ENCODE data around the gene ANGEL2. TPM values are rescaled to one million over a fixed set of nuclear protein-coding genes. Genes with fewer than 3 reads are reported as not detected.

The ANGEL2 gene
- total and polyA plus RNA-seq, 2 of the 4 experiments (the other 2 are of a cell fraction): 13.4 to 44.1 TPM

GRCh38 chr1:212955961-212956620 lies 59.6 kb downstream of the ANGEL2 start:
- ATAC-seq (ENCODE audit: low read depth) (no peak), DNase-seq (no peak)
- no peak overlapping the region for H3K9ac ChIP-seq (ENCODE audit: low read depth, low read length)
- H3K4me1 ChIP-seq (ENCODE audit: control insufficient read depth, insufficient read depth, low read length): peaks cover 9% of the 10 kb centered on the region
- no peak overlapping the region for H4K5ac ChIP-seq (ENCODE audit: low read depth, low read length)
- CTCF ChIA-PET: no interaction called here
- H4K20me1 ChIP-seq (ENCODE audit: insufficient read depth, low read length): no peaks in the 10 kb centered on the region
- H2BK20ac ChIP-seq (ENCODE audit: low read depth, low read length): no peak overlapping the region
- H2BK120ac ChIP-seq (ENCODE audit: low read depth, low read length): no peak overlapping the region
- no peak overlapping the region for H3K18ac ChIP-seq (ENCODE audit: low read depth, low read length)
- H3K23ac ChIP-seq (ENCODE audit: low read depth, low read length): no peak overlapping the region
- H3K79me1 ChIP-seq (ENCODE audit: low read depth in 1 of 2, low read length in 2 of 2): no peaks in the 10 kb centered on the region; a peak in 1 of 4 replicates
- 100% methylated on average over 6 of the region's 8 CpGs; no CpG with 5 or more reads in 1 of the 2 experiments for WGBS, 2 experiments (ENCODE audit: extremely low coverage in 2 of 2, insufficient read length in 1 of 2)
- in situ Hi-C loops (cut with MboI; ENCODE audit: low sequenced_read_pairs): no loop called here
- no peak overlapping the region for H2BK15ac ChIP-seq (ENCODE audit: low read depth, low read length)
- H2AK9ac ChIP-seq (replicated peaks; ENCODE audit: low read depth, low read length, poor library complexity): no peak overlapping the region
- no peak overlapping the region for H3K4me2 ChIP-seq (ENCODE audit: low read depth, low read length)
- TF ChIP-seq CHD1 (IDR thresholded peaks at IDR 0.05; ENCODE audit: low read depth, low read length) (no peak), ELK1 (IDR thresholded peaks at IDR 0.05; ENCODE audit: borderline replicate concordance, low read depth, low read length) (no peak), CEBPB (IDR thresholded peaks at IDR 0.05; ENCODE audit: low read depth, low read length) (no peak), CTCF (conservative IDR thresholded peaks at IDR 0.05; ENCODE audit: low read depth, low read length) (no peak), USF2 (IDR thresholded peaks at IDR 0.05; ENCODE audit: low read depth, low read length) (no peak), POLR2A (IDR thresholded peaks at IDR 0.05; ENCODE audit: low read depth, low read length) (no peak), BHLHE40 (IDR thresholded peaks at IDR 0.05; ENCODE audit: low read depth, low read length) (no peak), SMC3 (IDR thresholded peaks at IDR 0.05; ENCODE audit: low read depth, low read length) (no peak), RCOR1 (IDR thresholded peaks at IDR 0.05; ENCODE audit: insufficient replicate concordance, low read length) (no peak), MXI1 (IDR thresholded peaks at IDR 0.05; ENCODE audit: borderline replicate concordance, low read depth, low read length) (no peak), MAFK (IDR thresholded peaks at IDR 0.05; ENCODE audit: low read depth, low read length) (no peak), FOS (IDR thresholded peaks at IDR 0.05; ENCODE audit: low read depth, low read length) (no peak), MAZ (IDR thresholded peaks at IDR 0.05; ENCODE audit: borderline replicate concordance, low read depth, low read length) (no peak), NFE2L2 (IDR thresholded peaks at IDR 0.05; ENCODE audit: low read depth, low read length) (no peak), RAD21 (IDR thresholded peaks at IDR 0.05; ENCODE audit: low read length) (no peak), RFX5 (IDR thresholded peaks at IDR 0.05; ENCODE audit: low read depth, low read length) (no peak)
- H2BK5ac ChIP-seq (ENCODE audit: low read depth, low read length, poor library complexity, severe bottlenecking): no peak overlapping the region
- POLR2A ChIA-PET (ENCODE audit: unreplicated experiment): no interaction called here
- H3K56ac ChIP-seq (ENCODE audit: extremely low read depth, insufficient read depth, low read length): no peak overlapping the region
- H3K27ac ChIP-seq (ENCODE audit: insufficient read depth, low read length): no peak overlapping the region
- H3K4me3 ChIP-seq (ENCODE audit: insufficient read depth, low read depth, low read length): no peak overlapping the region
- BruUV-seq (replicated peaks): no TSS peak
- H3K9me1 ChIP-seq (ENCODE audit: insufficient read depth, low read length): peaks cover 6% of the 10 kb centered on the region
- dilution Hi-C loops (cut with HindIII; ENCODE audit: low sequenced_read_pairs, unreplicated experiment): no loop called here
- H2AK5ac ChIP-seq (ENCODE audit: low read depth, low read length): no peak overlapping the region
- intact Hi-C loops (cut with micrococcal nuclease): no loop called here
- H3K27me3 ChIP-seq (ENCODE audit: control insufficient read depth, insufficient read depth, low read length): no peaks in the 10 kb centered on the region; the same call in 1 of the 2 replicates
- H2AFZ ChIP-seq (replicated peaks; ENCODE audit: low read length, poor library complexity): no peak overlapping the region
- H4K91ac ChIP-seq (ENCODE audit: insufficient read depth, low read depth, low read length): no peak overlapping the region
- no peak overlapping the region for H4K8ac ChIP-seq (ENCODE audit: low read depth in 2 of 2, low read length in 2 of 2)
- H3K14ac ChIP-seq (replicated peaks; ENCODE audit: low read depth, low read length): no peak overlapping the region
- no peak overlapping the region for H3K4ac ChIP-seq (ENCODE audit: low read depth, low read length)
- peaks cover 24% of the 10 kb centered on the region for H3K36me3 ChIP-seq (ENCODE audit: control insufficient read depth, insufficient read depth, low read length)
- no peaks in the 10 kb centered on the region for H3K9me3 ChIP-seq (ENCODE audit: control insufficient read depth, insufficient read depth, low read length)
